ENCODE results near the gene SDHAF4.

The SDHAF4 gene

DNA sequence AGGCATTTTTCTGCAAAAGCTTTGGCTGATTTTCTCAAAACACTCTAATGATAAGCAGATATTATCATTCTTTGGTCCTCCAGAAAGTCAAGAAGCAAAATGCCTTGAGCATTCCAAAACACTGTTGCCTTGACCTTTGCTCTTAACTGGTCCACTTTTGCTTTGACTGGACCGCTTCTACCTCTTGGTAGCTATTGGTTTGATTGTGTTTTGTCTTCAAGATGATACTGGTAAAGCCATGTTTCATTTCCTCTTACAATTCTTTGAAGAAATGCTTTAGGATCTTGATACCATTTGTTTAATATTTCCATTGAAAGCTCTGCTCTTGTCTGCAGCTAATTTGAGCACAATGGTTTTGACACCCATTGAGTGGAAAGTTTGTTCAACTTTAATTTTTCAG is 35.6 kb upstream of the SDHAF4 start:
- TF ChIP-seq POLR2AphosphoS5 (IDR thresholded peaks at IDR 0.05; ENCODE audit: low read depth) (no peak), SPI1 (IDR thresholded peaks at IDR 0.05; ENCODE audit: borderline replicate concordance, low read depth) (no peak), GABPA (IDR thresholded peaks at IDR 0.05; ENCODE audit: low read depth) (no peak), REST (IDR thresholded peaks at IDR 0.05; ENCODE audit: insufficient replicate concordance, low read depth) (no peak)
- TF ChIP-seq, protein P1, sequence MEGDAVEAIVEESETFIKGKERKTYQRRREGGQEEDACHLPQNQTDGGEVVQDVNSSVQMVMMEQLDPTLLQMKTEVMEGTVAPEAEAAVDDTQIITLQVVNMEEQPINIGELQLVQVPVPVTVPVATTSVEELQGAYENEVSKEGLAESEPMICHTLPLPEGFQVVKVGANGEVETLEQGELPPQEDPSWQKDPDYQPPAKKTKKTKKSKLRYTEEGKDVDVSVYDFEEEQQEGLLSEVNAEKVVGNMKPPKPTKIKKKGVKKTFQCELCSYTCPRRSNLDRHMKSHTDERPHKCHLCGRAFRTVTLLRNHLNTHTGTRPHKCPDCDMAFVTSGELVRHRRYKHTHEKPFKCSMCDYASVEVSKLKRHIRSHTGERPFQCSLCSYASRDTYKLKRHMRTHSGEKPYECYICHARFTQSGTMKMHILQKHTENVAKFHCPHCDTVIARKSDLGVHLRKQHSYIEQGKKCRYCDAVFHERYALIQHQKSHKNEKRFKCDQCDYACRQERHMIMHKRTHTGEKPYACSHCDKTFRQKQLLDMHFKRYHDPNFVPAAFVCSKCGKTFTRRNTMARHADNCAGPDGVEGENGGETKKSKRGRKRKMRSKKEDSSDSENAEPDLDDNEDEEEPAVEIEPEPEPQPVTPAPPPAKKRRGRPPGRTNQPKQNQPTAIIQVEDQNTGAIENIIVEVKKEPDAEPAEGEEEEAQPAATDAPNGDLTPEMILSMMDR (IDR thresholded peaks at IDR 0.05; ENCODE audit: insufficient read depth, low read length) = no peak
- no peak for DNase-seq (ENCODE audit: low read depth in 1 of 2, low spot score in 1 of 2)
- no peak overlapping the region for H3K27ac ChIP-seq (replicated peaks)
- no peak overlapping the region for H3K4me3 ChIP-seq (replicated peaks; ENCODE audit: insufficient read depth, low read length)
- no peaks in the 10 kb centered on the region for H3K27me3 ChIP-seq (ENCODE audit: insufficient read depth, poor library complexity, severe bottlenecking)

GRCh38 chr6:70537266-70537665 is 29.5 kb upstream of the SDHAF4 start:
- Histone ChIP-seq H3K27me3 (ENCODE audit: insufficient read depth, poor library complexity, severe bottlenecking) (no peaks in the 10 kb centered on the region), H3K27ac (replicated peaks) (no peak overlapping the region), H3K4me3 (replicated peaks; ENCODE audit: insufficient read depth, low read length) (no peak overlapping the region)
- peak; percentile 64; the same call in 1 of the 2 replicates for TF ChIP-seq SPI1 (IDR thresholded peaks at IDR 0.05; ENCODE audit: borderline replicate concordance, low read depth)
- TF ChIP-seq, protein P1 (IDR thresholded peaks at IDR 0.05; ENCODE audit: insufficient read depth, low read length) = no peak
- no peak for DNase-seq (ENCODE audit: low read depth in 1 of 2, low spot score in 1 of 2)

DNA sequence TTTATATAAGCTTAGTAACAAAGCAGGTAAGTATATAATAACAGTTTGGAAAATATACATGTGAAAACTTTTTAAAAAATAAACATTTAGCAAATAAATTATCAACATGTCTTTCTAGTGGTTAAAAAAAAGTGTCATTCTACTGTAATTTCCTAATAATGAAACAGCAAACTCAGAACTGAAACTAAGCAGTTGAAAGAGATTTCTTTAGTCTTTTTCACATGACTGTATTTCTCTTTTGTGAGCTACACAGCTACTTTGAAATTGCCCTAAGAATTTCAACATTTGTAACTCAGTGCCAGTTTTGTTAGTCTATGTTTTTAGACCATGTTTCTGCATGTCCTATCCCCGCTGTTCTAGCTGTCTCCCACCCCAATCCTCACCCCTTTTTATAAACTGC is 28.4 kb upstream of the SDHAF4 start:
- DNase-seq (ENCODE audit: low read depth in 1 of 2, low spot score in 1 of 2) = no peak
- H3K4me3 ChIP-seq (replicated peaks; ENCODE audit: insufficient read depth, low read length) = no peak overlapping the region
- H3K27me3 ChIP-seq (ENCODE audit: insufficient read depth, poor library complexity, severe bottlenecking) = no peaks in the 10 kb centered on the region
- no peak overlapping the region for H3K27ac ChIP-seq (replicated peaks)
- no peak for TF ChIP-seq REST (IDR thresholded peaks at IDR 0.05; ENCODE audit: insufficient replicate concordance, low read depth)
- TF ChIP-seq SPI1 (IDR thresholded peaks at IDR 0.05; ENCODE audit: borderline replicate concordance, low read depth) = no peak
- TF ChIP-seq, protein P1 (IDR thresholded peaks at IDR 0.05; ENCODE audit: insufficient read depth, low read length) = no peak
- TF ChIP-seq GABPA (IDR thresholded peaks at IDR 0.05; ENCODE audit: low read depth) = no peak
- no peak for TF ChIP-seq POLR2AphosphoS5 (IDR thresholded peaks at IDR 0.05; ENCODE audit: low read depth)

DNA sequence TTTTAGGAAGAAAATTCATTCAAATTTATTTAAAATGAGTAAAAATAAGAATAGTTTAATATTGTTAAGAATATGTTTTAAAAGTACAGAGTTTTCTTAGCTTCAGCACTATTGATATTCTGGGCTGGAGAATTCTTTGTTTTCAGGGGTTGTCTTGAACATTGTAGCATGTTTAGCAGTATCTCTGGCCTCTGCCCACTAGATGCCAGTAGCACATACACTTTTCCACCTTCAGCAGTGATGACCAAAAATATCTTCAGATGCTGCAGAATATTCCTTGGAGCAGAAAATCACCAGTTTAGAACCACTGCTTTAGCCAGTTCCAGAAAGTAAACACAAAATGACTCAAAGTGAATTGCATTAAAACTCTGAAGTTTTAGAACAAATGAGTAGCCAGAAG is 19.4 kb upstream of the SDHAF4 start:
- no peaks in the 10 kb centered on the region for H3K27me3 ChIP-seq (ENCODE audit: insufficient read depth, poor library complexity, severe bottlenecking)
- H3K27ac ChIP-seq (replicated peaks) = no peak overlapping the region
- no peak overlapping the region for H3K4me3 ChIP-seq (replicated peaks; ENCODE audit: insufficient read depth, low read length)
- no peak for DNase-seq (ENCODE audit: low read depth in 1 of 2, low spot score in 1 of 2)
- no peak for TF ChIP-seq POLR2AphosphoS5 (IDR thresholded peaks at IDR 0.05; ENCODE audit: low read depth)
- no peak for TF ChIP-seq REST (IDR thresholded peaks at IDR 0.05; ENCODE audit: insufficient replicate concordance, low read depth)
- no peak for TF ChIP-seq GABPA (IDR thresholded peaks at IDR 0.05; ENCODE audit: low read depth)
- no peak for TF ChIP-seq SPI1 (IDR thresholded peaks at IDR 0.05; ENCODE audit: borderline replicate concordance, low read depth)
- TF ChIP-seq, protein P1 (IDR thresholded peaks at IDR 0.05; ENCODE audit: insufficient read depth, low read length) = no peak
